ENCODE data around the gene PXT1. TPM values are rescaled to one million over a fixed set of nuclear protein-coding genes. Genes with fewer than 3 reads are reported as not detected.

The PXT1 gene
- total and polyA plus RNA-seq, 9 of the 15 experiments (the other 6 are each of a cell fraction or from before 2014, with no cell fraction given), result 0.09 to 0.11 (median 0.10) TPM; not detected in 5

DNA sequence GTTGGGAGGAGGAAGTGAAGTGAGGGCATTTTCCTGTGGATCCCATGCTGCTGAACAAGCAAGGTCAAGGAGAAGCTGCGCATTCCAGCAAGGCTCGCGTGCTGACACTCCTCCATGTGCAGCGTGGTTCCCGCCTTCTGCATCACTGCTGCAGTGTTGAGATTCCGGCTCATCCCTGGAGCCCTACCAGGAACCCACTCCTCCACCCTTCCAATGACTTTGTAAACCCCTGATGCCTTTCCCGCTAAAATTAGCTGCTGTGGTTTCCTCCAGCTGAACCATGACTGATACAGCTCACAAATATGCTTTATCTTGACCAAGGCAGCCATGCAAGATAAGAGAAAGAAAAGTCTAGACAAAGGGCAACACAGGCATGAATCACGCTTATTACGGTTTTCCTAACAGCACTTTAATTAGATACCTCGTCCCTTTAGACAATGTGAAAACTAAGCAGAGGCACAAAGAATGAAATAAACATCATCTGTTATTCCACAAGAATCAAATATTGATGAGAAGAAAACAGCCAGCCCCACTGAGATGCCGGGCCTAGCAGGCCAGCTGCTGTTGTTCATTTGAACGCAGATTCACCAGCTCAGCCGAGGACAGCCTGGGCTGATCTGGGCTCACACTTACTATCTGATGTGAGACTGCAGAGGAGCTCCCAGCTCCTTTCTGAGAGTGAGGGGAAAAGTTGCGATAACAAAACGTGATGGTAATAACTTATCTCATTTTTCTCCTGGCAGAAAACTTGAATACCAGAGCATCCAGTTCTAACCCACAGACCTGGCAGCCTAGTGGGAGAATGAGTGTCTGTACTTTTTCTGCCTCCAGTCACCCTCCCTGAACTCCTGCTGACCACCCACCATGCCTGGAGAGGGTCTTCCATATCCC lies 91.7 kb downstream of the PXT1 start (continued):
- TF ChIP-seq KDM5B (IDR thresholded peaks at IDR 0.05; ENCODE audit: insufficient replicate concordance, low read depth, low read length) (no peak), NFYB (IDR thresholded peaks at IDR 0.05; ENCODE audit: extremely low read depth, insufficient read length) (no peak), MEF2D (tag; conservative IDR thresholded peaks at IDR 0.05; ENCODE audit: low read depth) (peak; percentile 99), HNRNPH1 (optimal IDR thresholded peaks at IDR 0.05; ENCODE audit: low read depth, low read length) (no peak), ZNF184 (CRISPR knock-in tag; IDR thresholded peaks at IDR 0.05) (no peak), BCL6 (CRISPR knock-in tag; IDR thresholded peaks at IDR 0.05) (peak; percentile 67; the same call in 1 of the 2 replicates), TARDBP (IDR thresholded peaks at IDR 0.05) (no peak), SMAD1 (IDR thresholded peaks at IDR 0.05; ENCODE audit: low read depth, low read length, partially characterized antibody) (no peak), ZNF263 (CRISPR knock-in tag; IDR thresholded peaks at IDR 0.05; ENCODE audit: borderline replicate concordance) (peak; percentile 89), POLR3G (IDR thresholded peaks at IDR 0.05; ENCODE audit: extremely low read depth, insufficient read length, insufficient replicate concordance) (no peak), JUNB (CRISPR knock-in tag; conservative IDR thresholded peaks at IDR 0.05) (0 out of 2 replicates have a peak, but pooled peaks have one; percentile 23), KLF16 (IDR thresholded peaks at IDR 0.05) (peak; percentile 95), ZNF140 (CRISPR knock-in tag; IDR thresholded peaks at IDR 0.05) (no peak), ZNF12 (CRISPR knock-in tag; IDR thresholded peaks at IDR 0.05) (no peak), ZNF239 (CRISPR knock-in tag; IDR thresholded peaks at IDR 0.05) (peak; percentile 58; the same call in 1 of the 2 replicates), KAT2B (IDR thresholded peaks at IDR 0.05; ENCODE audit: low read depth, low read length) (no peak), MBD2 (IDR thresholded peaks at IDR 0.05; ENCODE audit: borderline replicate concordance, low read depth) (peak; percentile 80), L3MBTL2 (IDR thresholded peaks at IDR 0.05) (peak; percentile 98)
- TF ChIP-seq, protein P1, sequence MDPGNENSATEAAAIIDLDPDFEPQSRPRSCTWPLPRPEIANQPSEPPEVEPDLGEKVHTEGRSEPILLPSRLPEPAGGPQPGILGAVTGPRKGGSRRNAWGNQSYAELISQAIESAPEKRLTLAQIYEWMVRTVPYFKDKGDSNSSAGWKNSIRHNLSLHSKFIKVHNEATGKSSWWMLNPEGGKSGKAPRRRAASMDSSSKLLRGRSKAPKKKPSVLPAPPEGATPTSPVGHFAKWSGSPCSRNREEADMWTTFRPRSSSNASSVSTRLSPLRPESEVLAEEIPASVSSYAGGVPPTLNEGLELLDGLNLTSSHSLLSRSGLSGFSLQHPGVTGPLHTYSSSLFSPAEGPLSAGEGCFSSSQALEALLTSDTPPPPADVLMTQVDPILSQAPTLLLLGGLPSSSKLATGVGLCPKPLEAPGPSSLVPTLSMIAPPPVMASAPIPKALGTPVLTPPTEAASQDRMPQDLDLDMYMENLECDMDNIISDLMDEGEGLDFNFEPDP (CRISPR knock-in tag; IDR thresholded peaks at IDR 0.05), result no peak
- TF ChIP-seq, protein P2, sequence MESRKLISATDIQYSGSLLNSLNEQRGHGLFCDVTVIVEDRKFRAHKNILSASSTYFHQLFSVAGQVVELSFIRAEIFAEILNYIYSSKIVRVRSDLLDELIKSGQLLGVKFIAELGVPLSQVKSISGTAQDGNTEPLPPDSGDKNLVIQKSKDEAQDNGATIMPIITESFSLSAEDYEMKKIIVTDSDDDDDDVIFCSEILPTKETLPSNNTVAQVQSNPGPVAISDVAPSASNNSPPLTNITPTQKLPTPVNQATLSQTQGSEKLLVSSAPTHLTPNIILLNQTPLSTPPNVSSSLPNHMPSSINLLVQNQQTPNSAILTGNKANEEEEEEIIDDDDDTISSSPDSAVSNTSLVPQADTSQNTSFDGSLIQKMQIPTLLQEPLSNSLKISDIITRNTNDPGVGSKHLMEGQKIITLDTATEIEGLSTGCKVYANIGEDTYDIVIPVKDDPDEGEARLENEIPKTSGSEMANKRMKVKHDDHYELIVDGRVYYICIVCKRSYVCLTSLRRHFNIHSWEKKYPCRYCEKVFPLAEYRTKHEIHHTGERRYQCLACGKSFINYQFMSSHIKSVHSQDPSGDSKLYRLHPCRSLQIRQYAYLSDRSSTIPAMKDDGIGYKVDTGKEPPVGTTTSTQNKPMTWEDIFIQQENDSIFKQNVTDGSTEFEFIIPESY (CRISPR knock-in tag; IDR thresholded peaks at IDR 0.05), result peak; percentile 37; the same call in 1 of the 2 replicates
- TF ChIP-seq, protein P3, sequence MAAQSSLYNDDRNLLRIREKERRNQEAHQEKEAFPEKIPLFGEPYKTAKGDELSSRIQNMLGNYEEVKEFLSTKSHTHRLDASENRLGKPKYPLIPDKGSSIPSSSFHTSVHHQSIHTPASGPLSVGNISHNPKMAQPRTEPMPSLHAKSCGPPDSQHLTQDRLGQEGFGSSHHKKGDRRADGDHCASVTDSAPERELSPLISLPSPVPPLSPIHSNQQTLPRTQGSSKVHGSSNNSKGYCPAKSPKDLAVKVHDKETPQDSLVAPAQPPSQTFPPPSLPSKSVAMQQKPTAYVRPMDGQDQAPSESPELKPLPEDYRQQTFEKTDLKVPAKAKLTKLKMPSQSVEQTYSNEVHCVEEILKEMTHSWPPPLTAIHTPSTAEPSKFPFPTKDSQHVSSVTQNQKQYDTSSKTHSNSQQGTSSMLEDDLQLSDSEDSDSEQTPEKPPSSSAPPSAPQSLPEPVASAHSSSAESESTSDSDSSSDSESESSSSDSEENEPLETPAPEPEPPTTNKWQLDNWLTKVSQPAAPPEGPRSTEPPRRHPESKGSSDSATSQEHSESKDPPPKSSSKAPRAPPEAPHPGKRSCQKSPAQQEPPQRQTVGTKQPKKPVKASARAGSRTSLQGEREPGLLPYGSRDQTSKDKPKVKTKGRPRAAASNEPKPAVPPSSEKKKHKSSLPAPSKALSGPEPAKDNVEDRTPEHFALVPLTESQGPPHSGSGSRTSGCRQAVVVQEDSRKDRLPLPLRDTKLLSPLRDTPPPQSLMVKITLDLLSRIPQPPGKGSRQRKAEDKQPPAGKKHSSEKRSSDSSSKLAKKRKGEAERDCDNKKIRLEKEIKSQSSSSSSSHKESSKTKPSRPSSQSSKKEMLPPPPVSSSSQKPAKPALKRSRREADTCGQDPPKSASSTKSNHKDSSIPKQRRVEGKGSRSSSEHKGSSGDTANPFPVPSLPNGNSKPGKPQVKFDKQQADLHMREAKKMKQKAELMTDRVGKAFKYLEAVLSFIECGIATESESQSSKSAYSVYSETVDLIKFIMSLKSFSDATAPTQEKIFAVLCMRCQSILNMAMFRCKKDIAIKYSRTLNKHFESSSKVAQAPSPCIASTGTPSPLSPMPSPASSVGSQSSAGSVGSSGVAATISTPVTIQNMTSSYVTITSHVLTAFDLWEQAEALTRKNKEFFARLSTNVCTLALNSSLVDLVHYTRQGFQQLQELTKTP (IDR thresholded peaks at IDR 0.05; ENCODE audit: low read depth in 1 of 2, partially characterized antibody in 2 of 2), result peak in 1 of 2 experiments; percentile 50
